Measurements from ENCODE around the gene ACP5.
"Not testable (repeated sequence)": the region's sequence is repeated elsewhere in the genome, so short reads cannot be mapped to it uniquely, and the experiment has no call there.

ACP5 gene

DNA sequence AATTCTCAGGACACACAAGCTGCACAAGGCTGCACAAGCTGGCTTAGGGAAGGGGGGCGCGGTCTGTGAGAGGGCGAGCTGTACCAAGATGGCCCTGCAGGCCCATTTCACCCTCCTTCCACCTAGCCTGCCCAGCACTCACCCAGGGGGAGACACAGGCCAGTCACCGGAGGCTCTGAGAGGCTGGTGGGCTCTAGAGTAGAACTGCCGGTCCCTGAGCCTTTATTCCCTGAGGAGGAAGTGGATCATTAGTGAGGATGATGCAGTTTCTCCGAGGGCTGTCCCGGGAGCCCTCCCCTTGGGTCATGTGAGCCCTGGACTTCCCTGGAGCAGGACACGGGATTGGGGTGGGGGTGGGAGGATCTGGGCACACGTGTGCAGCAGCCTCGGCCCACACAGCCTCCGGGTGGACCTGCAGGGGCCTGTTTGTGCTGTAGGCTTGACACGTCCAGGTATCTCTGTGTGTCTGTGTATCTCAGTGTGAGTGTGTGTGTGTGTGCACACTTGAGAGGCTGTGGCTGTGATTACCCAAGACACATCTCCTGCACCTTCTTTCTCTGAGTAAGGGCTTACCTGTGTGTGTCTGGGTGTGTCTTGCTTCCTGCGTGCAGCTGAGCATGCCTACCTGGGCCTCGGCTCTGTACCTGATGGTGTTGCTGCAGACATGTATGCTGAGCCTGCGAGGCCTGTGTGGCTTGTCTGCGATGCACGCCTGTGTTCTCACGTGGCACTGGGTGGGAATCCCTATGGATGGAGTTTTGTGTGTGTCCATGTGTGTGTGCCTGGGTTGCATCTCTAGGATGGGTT lies at the start of gene ACP5:
ACP5 (minus strand) TSS at position 195 of the 807 bp plus-strand sequence. CDS start 328 bp downstream, outside the sequence.
- no peak for DNase-seq

GRCh38 chr19:11626252-11626651 lies 48.8 kb upstream of the ACP5 start:
- DNase-seq: no peak

DNA sequence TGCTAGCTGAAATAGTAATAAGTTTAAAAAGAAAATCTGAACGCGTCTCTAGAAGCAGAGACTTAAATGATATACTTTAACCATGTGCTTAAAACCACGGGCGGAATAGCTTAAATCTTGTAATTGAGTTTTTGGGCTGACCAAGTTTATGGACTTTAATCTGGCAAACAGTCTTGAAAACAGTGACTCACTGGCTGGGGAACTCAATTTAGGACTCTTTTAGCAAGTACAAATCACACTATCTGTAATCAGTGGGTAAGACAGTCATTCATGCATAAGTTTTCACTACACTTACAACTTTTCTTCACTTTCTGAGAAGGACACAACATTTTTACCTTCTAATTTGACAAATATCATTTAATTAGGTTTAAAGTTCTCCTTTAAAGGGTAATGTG lies 46.6 kb upstream of the ACP5 start:
- DNase-seq: no peak

DNA sequence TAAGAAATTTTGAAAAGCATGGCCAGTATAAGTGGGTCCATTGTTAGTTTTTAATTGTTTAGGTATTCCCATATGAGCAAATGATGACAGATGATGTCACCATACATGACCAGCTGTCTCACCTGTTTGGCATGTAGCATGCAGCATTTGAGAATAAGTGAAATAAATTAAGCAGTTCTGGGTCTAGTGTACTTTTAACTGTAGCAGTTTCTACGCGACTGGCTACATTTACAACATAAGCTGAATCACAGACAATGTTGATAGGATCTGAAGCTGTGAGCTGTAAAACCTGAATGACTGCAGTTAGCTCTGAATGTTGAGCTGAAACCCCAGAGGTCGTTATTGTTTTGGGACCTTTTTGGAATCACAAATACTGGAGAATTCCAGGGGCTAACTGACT lies 45.0 kb upstream of the ACP5 start:
- DNase-seq: not testable (repeated sequence)

GRCh38 chr19:11620553-11620952 lies 43.1 kb upstream of the ACP5 start:
- DNase-seq: no peak

DNA sequence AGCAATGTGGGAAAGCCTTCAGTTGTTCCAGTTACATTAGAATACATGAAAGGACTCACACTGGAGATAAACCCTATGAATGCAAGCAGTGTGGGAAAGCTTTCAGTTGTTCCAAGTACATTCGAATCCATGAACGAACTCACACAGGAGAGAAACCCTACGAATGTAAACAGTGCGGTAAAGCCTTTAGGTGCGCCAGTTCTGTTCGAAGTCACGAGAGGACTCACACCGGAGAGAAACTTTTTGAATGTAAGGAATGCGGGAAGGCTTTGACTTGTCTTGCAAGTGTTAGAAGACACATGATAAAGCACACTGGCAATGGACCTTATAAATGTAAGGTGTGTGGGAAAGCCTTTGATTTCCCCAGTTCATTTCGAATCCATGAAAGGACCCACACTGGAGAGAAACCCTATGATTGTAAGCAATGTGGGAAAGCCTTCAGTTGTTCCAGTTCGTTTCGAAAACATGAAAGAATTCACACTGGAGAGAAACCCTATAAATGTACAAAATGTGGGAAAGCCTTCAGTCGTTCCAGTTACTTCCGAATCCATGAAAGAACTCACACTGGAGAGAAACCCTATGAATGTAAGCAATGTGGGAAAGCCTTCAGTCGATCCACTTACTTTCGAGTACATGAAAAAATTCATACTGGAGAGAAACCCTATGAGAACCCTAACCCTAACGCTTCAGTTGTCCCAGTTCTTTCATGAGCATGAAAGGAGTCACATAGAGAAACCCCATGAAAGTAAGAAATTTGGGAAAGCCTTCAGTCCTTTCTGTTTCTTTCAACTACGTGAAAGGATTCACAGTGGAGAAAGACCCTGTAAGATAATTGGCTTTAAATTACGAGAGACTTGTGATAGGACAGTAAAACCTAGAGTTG lies 40.0 kb upstream of the ACP5 start:
- DNase-seq: no peak

DNA sequence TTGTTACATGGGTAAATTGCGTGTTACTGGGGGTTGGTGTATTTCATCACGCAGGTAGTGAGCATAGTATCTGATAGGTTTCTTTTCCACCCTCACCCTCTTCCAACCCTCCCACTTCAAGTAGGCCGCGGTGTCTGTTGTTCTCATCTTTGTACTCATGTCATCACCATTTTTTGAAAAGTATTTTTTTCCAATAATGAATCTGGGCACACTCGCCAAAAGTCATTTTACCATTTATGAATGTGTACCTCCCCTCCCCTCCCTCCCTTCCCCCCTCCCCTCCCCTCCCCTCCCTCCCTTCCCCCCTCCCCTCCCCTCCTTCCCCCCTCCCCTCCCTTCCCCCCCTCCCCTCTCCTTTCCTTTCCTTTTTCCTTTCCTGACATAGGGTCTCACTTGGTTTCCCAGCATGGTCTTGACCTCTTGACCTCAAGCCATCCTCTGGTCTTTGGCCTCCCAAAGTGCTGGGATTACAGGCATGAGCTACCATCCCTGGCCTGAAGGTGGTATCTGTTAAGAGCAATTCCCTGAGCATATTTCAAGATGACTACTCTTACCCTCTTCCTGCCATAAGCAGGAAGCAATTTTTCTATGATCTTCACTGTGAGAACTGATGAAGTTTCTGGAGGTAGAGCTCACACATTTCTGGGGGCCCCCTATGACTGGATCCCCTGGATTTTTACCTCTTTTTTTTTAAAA lies 35.5 kb upstream of the ACP5 start:
- DNase-seq: no peak

DNA sequence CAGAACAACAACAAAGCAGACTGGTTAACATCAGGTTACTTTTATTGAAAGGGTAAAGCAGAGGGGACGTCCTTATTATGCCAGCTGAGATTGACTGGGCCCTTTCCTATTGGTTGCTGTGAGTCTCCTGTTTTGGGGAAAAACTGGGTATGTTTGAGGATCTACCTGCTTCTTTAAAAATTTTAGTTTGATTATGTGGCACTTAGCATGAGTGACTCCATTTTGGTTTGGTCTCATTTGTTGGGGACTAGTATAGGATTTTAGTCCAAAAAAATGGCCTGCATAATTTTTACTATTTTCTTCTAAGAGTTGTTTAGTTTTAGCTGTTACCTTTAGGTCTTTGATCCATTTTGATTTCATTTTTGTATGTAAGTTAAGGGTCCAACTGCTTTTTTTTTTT lies 34.3 kb upstream of the ACP5 start:
- no peak for DNase-seq

GRCh38 chr19:11606484-11606883 lies 29.0 kb upstream of the ACP5 start:
- no peak for DNase-seq

- DNase-seq: not testable (repeated sequence)
Observed at GRCh38 chr19:11599704-11600103, 22.3 kb upstream of the ACP5 start.

DNA sequence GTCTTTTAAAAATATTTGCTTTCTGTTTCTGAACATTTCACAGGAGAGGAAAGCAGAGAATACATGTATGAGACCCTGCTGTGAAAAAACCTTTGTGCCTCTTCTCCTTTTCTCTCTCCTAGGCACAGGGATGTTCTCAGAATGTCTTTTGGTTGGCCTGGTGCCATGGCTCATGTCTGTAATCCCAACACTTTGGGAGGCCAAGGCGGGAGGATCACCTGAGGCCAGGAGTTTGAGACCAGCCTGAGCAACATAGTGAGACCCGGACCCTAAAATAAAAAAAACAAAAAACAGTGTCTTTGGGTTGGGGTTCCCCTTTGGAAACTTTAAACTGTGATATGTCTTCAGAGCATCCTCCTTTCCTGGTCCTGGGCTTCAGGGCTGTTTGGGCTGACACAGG lies 21.3 kb upstream of the ACP5 start:
- DNase-seq: no peak

- no peak for DNase-seq
Observed at GRCh38 chr19:11598103-11598483, 20.6 kb upstream of the ACP5 start.

GRCh38 chr19:11597202-11598102 lies 20.0 kb upstream of the ACP5 start, which contains the start of gene ZNF627:
Gene ZNF627, plus strand, starts transcription at chr19:11597483. Its CDS starts 145 bp downstream, at chr19:11597628.
- peak; percentile 96 for DNase-seq

- DNase-seq: no peak
Observed at GRCh38 chr19:11596156-11596555, 18.7 kb upstream of the ACP5 start.

DNA sequence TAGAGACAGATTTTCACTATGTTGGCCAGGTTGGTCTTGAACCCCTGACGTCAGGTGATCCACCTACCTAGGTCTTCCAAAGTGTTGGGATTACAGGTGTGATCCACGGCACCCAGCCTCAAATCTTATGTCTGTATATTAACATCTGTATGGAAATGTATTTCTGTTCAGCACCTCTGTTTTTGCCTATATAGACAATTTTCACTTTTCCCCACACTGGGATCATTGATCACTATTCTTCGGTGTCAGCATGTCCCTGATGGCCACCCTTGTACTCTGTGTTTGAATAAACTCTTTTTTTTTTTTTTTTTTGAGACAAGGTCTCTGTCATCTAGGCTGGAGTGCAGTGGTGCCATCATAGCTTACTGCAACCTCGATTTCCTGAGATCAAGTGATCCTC lies 16.6 kb upstream of the ACP5 start:
- no peak for DNase-seq

GRCh38 chr19:11587975-11588631 lies 10.7 kb upstream of the ACP5 start:
- no peak for DNase-seq

GRCh38 chr19:11587302-11587974 lies 10.0 kb upstream of the ACP5 start:
- DNase-seq: peak; percentile 50

GRCh38 chr19:11586331-11586730 lies 8.9 kb upstream of the ACP5 start:
- no peak for DNase-seq

DNA sequence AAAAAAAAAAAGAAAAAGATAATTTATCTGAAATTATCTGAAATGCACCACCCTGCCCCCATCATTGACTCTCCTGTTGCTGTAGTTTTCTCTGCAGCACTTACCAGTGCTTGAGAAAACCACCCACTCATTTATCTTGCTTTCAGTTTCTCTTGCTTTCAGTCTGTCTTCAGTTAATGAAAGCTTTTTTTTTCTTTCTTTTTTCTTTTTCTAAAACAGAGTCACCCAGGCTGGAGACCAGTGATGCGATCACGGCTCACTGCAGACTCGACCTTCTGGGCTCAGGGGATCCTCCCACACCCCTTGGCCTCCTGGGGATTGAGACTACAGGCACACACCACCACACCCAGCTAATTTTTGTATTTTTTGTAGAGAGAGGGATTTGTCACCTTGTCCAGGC lies 4.3 kb upstream of the ACP5 start:
- no peak for DNase-seq

- no peak for DNase-seq
Observed at GRCh38 chr19:11580116-11580515, 2.7 kb upstream of the ACP5 start.

Measured in KG1 (cell line).